HuH-7.5 (cell line): ENCODE results near the gene DGKK.
"Not testable (repeated sequence)": the region's sequence is repeated elsewhere in the genome, so short reads cannot be mapped to it uniquely, and the experiment has no call there.

Source experiments
- DNase-seq: peaks from one replicate; pipeline ENCODE4 v3.0.0; 2011; ENCODE audit warnings: low spot score

The DGKK gene

GRCh38 chrX:50428174-50428573, 42.5 kb downstream of the DGKK start:
- DNase-seq: no peak

- DNase-seq: no peak
Observed at GRCh38 chrX:50407976-50408375, 62.6 kb downstream of the DGKK start.

DNA sequence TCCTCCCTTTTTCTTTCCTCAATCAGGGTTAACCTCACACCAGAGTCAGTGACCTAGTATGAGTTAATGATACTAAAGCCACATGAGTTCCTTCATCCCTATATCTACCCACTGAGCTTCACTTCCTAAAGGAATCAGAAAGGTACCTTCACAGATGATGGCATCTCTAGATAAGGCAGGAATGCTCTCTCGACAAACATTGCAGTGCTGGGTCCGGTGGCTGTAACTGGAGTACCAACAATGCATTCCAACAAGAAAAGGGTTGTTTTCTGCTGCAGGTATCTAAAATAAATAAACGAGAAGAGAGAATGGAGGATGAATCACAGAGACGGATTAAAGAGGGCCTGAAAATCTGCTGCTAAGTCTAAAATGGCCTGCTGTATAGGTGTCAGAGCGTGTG, 66.7 kb downstream of the DGKK start:
- DNase-seq: peak; percentile 3

DNA sequence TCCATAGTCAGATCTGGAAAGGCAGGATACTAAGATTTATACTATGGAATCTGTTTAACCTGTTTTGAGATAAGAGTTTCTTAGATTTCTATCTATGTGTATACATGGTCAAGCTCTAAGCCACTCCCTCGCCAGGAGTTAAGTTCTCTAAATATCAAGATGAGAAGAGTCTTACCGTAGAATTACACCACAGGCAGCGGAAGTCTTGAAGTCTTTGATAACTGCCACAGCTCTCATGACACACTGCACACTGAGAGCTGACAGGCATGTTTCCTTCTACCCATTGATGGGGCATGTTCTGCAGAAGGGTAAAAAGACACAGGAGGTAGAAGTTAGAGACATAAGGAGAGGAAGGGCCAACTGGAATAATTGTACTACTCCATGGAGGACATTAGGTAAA, 67.7 kb downstream of the DGKK start:
- DNase-seq: no peak

DNA sequence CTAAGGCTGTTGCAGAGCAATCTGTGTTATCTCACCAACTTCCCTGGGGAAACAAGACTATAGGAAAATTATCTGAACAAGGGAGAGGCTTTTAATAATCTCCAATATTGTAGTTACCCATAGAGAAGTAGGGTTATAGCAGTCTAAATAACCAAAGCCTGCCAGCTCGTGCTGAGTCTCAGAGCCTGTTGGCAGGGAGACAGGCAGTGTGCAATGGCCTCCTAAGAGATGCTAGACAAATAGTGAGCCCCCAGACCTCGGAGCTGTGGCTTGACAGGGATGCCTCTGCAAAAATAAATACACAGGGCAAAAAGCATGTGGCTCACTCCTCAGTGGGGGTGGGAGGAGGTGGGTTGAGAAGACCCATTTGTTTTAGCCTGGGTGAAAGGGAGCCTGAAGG, 76.7 kb downstream of the DGKK start:
- DNase-seq: no peak

DNA sequence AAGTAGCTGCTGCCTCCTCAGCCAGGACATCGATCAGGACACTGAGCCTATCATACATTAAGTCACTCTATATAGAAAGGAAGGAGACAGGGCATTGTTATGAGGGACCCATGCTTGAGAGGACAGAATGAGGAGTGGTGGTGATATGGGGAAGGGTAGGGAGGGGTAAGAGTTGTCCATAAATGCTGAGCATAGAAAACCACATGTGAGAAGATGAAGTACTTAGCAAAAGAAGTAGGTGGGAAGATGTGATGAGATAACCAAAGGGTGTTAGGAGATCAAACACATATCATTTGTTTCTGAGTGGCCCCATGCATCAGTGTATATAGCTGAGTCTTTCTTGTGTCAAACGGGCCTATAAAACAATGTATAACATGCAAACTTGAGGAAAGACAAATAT, 84.1 kb downstream of the DGKK start:
- DNase-seq: no peak

- no peak for DNase-seq
Observed at GRCh38 chrX:50381729-50382415, 88.8 kb downstream of the DGKK start.

- DNase-seq: no peak
Observed at GRCh38 chrX:50375481-50376267, 95.0 kb downstream of the DGKK start.

- no peak for DNase-seq
Observed at GRCh38 chrX:50372966-50373365, 97.7 kb downstream of the DGKK start.

DNA sequence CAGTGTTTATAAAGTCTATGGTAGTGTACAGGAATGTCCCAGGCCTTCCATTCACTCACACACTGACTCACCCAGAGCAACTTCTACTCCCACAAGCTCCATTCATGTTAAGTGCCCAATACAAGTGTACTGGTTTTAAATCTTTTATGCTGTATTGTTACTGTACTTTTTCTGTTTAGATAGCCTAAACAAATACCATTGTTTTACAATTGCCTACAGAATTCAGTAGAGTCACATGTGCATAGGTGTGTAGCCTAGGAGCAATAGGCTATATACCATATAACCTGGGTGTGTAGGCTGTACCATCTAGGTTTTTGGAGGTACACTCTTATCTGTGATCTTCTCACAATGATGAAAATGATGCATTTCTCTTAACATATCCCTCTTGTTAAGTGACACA, 126.7 kb downstream of the DGKK start:
- DNase-seq: no peak

DNA sequence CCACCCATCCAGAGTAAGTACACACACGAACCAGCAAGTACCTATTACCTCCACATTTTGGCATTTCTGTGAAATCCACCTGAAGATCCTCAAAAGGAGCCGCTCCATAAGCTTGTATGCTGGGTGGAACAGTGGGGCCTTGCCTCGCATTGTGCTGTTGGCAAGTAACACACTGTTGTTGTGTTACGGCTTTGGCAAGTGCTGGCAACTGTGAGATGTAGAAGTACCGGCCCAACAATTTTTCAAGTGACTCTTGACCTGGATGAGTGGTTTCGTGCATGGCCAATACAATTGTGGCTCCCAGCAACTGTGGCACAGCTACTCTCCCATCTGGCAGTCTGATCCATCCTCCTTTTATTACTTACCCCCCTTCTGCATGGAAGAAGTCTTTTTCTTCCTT, 137.3 kb downstream of the DGKK start:
- DNase-seq: no peak

DNA sequence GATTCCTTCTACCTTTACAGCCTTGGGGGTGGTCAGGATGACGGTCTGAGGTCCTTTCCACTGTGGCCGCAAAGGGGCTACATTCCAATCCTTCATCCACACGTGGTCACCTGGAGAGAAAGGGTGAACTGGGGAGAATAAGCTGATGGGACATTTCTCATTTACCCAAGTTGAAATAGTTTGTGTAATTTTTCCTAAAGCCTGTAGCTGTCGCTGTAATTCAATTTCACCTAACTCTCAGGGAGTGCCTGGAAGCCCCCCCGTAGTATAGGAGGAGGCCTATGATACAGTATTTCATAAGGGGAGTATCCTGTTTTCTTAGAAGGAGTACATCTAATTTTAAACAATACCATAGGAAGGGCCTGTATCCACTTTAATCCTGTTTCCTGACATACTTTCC, 138.0 kb downstream of the DGKK start:
- not testable (repeated sequence) for DNase-seq

DNA sequence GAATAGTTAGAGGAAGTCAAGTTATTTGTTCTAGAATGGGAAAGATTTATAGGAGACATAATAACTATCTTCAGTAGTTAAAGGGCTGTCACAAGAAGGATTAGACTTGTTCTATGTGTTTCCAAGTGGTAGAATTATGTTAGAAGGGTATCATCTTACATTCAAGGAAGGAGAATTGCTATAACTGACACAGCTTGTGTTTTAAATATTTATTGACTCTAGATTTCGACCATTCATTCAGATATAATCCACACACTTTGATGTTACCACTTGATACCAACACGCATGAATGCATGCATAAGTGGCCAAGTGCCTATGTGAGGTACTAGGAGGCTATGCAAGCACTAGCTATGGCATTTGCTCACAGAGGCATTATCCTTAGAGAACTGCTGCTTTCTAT, 143.4 kb downstream of the DGKK start:
- DNase-seq: no peak
